ENCODE data around the gene SMIM5.

DNA sequence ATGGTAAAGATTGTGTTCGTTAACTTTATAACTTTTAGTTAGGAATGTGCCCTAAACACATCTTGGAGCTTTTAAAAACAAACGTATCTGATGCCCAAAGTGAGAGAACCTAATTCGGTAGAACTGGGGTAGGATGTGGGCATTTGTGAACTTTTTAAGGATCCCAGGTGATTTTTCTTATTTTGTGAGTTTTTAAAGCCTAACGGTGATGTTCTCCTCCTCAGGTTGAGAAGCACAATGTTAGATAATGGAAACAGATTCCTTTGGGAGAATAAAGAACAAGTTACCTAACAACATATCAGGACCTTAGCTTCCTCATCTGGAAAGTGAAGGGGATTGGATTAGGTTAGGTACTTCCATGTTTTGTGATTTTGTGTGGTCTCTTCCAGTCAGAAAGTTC is 34.6 kb downstream of the SMIM5 start:
- TF ChIP-seq POLR2A (IDR thresholded peaks at IDR 0.05; ENCODE audit: insufficient read depth in 1 of 2, low read depth in 2 of 2, low read length in 2 of 2) (no peak), KDM6A (CRISPR knock-in tag; IDR thresholded peaks at IDR 0.05; ENCODE audit: low read depth) (no peak), ZNF496 (CRISPR knock-in tag; IDR thresholded peaks at IDR 0.05; ENCODE audit: insufficient replicate concordance) (no peak)
- TF ChIP-seq, protein P1, sequence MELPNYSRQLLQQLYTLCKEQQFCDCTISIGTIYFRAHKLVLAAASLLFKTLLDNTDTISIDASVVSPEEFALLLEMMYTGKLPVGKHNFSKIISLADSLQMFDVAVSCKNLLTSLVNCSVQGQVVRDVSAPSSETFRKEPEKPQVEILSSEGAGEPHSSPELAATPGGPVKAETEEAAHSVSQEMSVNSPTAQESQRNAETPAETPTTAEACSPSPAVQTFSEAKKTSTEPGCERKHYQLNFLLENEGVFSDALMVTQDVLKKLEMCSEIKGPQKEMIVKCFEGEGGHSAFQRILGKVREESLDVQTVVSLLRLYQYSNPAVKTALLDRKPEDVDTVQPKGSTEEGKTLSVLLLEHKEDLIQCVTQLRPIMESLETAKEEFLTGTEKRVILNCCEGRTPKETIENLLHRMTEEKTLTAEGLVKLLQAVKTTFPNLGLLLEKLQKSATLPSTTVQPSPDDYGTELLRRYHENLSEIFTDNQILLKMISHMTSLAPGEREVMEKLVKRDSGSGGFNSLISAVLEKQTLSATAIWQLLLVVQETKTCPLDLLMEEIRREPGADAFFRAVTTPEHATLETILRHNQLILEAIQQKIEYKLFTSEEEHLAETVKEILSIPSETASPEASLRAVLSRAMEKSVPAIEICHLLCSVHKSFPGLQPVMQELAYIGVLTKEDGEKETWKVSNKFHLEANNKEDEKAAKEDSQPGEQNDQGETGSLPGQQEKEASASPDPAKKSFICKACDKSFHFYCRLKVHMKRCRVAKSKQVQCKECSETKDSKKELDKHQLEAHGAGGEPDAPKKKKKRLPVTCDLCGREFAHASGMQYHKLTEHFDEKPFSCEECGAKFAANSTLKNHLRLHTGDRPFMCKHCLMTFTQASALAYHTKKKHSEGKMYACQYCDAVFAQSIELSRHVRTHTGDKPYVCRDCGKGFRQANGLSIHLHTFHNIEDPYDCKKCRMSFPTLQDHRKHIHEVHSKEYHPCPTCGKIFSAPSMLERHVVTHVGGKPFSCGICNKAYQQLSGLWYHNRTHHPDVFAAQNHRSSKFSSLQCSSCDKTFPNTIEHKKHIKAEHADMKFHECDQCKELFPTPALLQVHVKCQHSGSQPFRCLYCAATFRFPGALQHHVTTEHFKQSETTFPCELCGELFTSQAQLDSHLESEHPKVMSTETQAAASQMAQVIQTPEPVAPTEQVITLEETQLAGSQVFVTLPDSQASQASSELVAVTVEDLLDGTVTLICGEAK (IDR thresholded peaks at IDR 0.05): no peak
- TF ChIP-seq, protein P1 (CRISPR knock-in tag; IDR thresholded peaks at IDR 0.05): no peak
- TF ChIP-seq, protein P2, sequence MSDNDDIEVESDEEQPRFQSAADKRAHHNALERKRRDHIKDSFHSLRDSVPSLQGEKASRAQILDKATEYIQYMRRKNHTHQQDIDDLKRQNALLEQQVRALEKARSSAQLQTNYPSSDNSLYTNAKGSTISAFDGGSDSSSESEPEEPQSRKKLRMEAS (IDR thresholded peaks at IDR 0.05): no peak

Data from HepG2 (cell line).